ENCODE results near the gene KIRREL1.

The KIRREL1 gene

DNA sequence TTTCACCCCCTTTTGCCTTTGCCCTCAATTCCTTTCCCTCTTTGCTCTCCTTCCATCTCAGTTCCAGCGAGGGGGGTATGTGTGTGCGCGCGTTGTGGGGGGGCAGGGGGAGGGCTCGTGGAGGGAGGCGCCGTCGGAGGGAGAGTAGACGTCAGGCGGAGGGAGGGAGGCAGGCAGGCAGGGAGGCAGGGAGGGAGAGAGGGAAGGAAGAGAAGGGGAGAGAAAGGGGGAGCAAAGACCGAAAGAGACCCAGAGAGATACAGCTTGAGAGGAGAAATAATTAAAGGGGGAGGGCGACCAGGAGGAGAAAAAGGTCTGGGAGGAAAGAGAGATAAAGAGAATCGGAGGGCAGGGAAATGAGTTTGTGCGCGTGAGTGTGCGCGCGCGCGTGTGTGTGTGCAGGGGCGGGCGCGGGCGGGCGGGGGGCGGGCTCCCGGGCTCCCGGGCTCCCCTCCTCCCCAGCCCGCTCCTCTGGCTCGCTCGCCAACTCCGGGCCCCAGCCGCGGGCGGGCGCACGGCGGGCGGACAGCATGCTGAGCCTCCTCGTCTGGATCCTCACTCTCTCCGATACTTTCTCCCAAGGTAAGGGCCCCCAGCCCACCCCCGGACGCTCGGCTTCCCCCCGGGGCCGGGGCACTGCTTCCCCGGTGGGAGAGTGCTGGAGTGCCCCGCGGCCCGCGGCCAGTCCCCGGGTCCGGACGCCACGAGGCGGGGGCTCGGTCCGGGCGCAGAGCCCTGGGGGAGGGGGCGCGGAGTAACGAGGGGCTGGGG, at the start of gene KIRREL1:
Gene KIRREL1, plus strand, starts transcription at position 499 of the 771 bp plus-strand sequence. Its CDS starts 32 bp downstream, at position 531.
- no peak for TF ChIP-seq EP300 (IDR thresholded peaks at IDR 0.05; ENCODE audit: borderline replicate concordance)
- no peak for TF ChIP-seq TCF12 (IDR thresholded peaks at IDR 0.05; ENCODE audit: low read depth)
- TF ChIP-seq REST (IDR thresholded peaks at IDR 0.05; ENCODE audit: low read depth) = no peak
- peak; percentile 64; the same call in 1 of the 2 replicates for TF ChIP-seq ZBTB7A (IDR thresholded peaks at IDR 0.05; ENCODE audit: low read depth)
- no peak; the same call in 1 of the 2 replicates for TF ChIP-seq MAX (IDR thresholded peaks at IDR 0.05)
- TF ChIP-seq TEAD4 (IDR thresholded peaks at IDR 0.05) = no peak
- no peak for TF ChIP-seq FOXM1 (IDR thresholded peaks at IDR 0.05; ENCODE audit: borderline replicate concordance, low read depth)
- no peak for TF ChIP-seq USF1 (IDR thresholded peaks at IDR 0.05)
- no peak for TF ChIP-seq YY1 (IDR thresholded peaks at IDR 0.05; ENCODE audit: low read depth)
- TF ChIP-seq CREB1 (IDR thresholded peaks at IDR 0.05; ENCODE audit: low read depth) = no peak
- TF ChIP-seq TAF1 (IDR thresholded peaks at IDR 0.05; ENCODE audit: low read depth) = peak; percentile 51; the same call in 1 of the 2 replicates
- peak; percentile 23; the same call in 1 of the 2 replicates for TF ChIP-seq NFIC (IDR thresholded peaks at IDR 0.05)
- no peak for TF ChIP-seq RAD21 (IDR thresholded peaks at IDR 0.05; ENCODE audit: low read depth)
- TF ChIP-seq EGR1 (IDR thresholded peaks at IDR 0.05) = no peak
- TF ChIP-seq CEBPB (IDR thresholded peaks at IDR 0.05) = no peak

DNA sequence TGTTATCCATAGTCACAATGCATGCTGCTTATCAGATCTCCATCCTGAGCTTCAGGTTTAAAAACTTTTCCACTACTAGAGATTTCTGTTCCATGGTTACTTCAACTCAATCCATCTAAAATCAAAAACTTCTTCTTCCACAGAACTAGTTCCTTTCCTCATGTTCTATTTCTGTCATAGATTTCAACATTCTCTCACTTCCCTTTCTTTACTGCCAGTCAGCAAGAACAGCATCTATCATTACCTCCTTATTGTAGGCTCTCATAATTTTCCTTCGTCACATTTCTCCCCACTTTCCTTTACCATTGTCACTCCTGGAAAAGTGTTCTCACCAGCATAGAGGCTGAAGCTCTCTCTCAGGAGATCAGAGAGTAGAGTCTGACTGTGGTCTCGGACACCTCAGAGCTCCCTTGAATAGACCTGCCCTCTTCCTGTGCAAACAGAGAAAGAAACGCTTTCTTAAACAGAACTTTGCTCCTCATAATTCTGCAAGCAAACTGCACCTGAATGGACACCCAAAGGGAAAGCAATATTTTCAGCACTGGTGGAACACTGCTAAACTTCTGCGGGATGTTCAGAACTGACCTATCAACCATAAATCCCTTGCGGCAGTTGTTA, 48.7 kb upstream of the KIRREL1 start:
- TF ChIP-seq TCF12 (IDR thresholded peaks at IDR 0.05; ENCODE audit: low read depth) (no peak), EP300 (IDR thresholded peaks at IDR 0.05; ENCODE audit: borderline replicate concordance) (no peak), MAX (IDR thresholded peaks at IDR 0.05) (no peak)

- TF ChIP-seq ZBTB7A (IDR thresholded peaks at IDR 0.05; ENCODE audit: low read depth) = no peak
- TF ChIP-seq RAD21 (IDR thresholded peaks at IDR 0.05; ENCODE audit: low read depth) = peak; percentile 75
These were observed 45.0 kb upstream of the KIRREL1 start for GRCh38 chr1:157948312-157949073.

- TF ChIP-seq FOXM1 (IDR thresholded peaks at IDR 0.05; ENCODE audit: borderline replicate concordance, low read depth) (no peak), USF1 (IDR thresholded peaks at IDR 0.05) (no peak), TAF1 (IDR thresholded peaks at IDR 0.05; ENCODE audit: low read depth) (no peak), CREB1 (IDR thresholded peaks at IDR 0.05; ENCODE audit: low read depth) (no peak), EP300 (IDR thresholded peaks at IDR 0.05; ENCODE audit: borderline replicate concordance) (no peak), MAX (IDR thresholded peaks at IDR 0.05) (no peak), CEBPB (IDR thresholded peaks at IDR 0.05) (no peak), NFIC (IDR thresholded peaks at IDR 0.05) (no peak), EGR1 (IDR thresholded peaks at IDR 0.05) (no peak)
These were observed 44.4 kb upstream of the KIRREL1 start for GRCh38 chr1:157949074-157949354.

GRCh38 chr1:157951230-157951629, 42.2 kb upstream of the KIRREL1 start:
- TF ChIP-seq USF1 (IDR thresholded peaks at IDR 0.05) (no peak), EGR1 (IDR thresholded peaks at IDR 0.05) (no peak), MAX (IDR thresholded peaks at IDR 0.05) (no peak), TAF1 (IDR thresholded peaks at IDR 0.05; ENCODE audit: low read depth) (no peak), NFIC (IDR thresholded peaks at IDR 0.05) (no peak), ZBTB7A (IDR thresholded peaks at IDR 0.05; ENCODE audit: low read depth) (no peak), CREB1 (IDR thresholded peaks at IDR 0.05; ENCODE audit: low read depth) (no peak), TEAD4 (IDR thresholded peaks at IDR 0.05) (no peak), CEBPB (IDR thresholded peaks at IDR 0.05) (no peak), YY1 (IDR thresholded peaks at IDR 0.05; ENCODE audit: low read depth) (no peak)

- TF ChIP-seq TAF1 (IDR thresholded peaks at IDR 0.05; ENCODE audit: low read depth) (no peak), YY1 (IDR thresholded peaks at IDR 0.05; ENCODE audit: low read depth) (no peak), ZBTB7A (IDR thresholded peaks at IDR 0.05; ENCODE audit: low read depth) (no peak), EP300 (IDR thresholded peaks at IDR 0.05; ENCODE audit: borderline replicate concordance) (no peak), REST (IDR thresholded peaks at IDR 0.05; ENCODE audit: low read depth) (no peak), TEAD4 (IDR thresholded peaks at IDR 0.05) (no peak), MAX (IDR thresholded peaks at IDR 0.05) (no peak), CEBPB (IDR thresholded peaks at IDR 0.05) (no peak), EGR1 (IDR thresholded peaks at IDR 0.05) (no peak), CREB1 (IDR thresholded peaks at IDR 0.05; ENCODE audit: low read depth) (no peak), USF1 (IDR thresholded peaks at IDR 0.05) (no peak), RAD21 (IDR thresholded peaks at IDR 0.05; ENCODE audit: low read depth) (no peak), TCF12 (IDR thresholded peaks at IDR 0.05; ENCODE audit: low read depth) (no peak), FOXM1 (IDR thresholded peaks at IDR 0.05; ENCODE audit: borderline replicate concordance, low read depth) (no peak), NFIC (IDR thresholded peaks at IDR 0.05) (no peak)
These were observed 40.8 kb upstream of the KIRREL1 start for GRCh38 chr1:157952601-157953000.
